GM20000 (cell line): ENCODE data around the gene NHS.

Source experiments
- DNase-seq: peaks from one replicate; pipeline ENCODE4 v3.0.0; 2012; ENCODE audit warnings: low spot score
- TF ChIP-seq, protein P1 (sequence below): IDR thresholded peaks from 2 replicates; pipeline ENCODE4 v1.5.1; 2012; ENCODE audit warnings: mild to moderate bottlenecking, control low read depth; ENCODE audit errors: extremely low read depth, missing control alignments

The NHS gene

DNA sequence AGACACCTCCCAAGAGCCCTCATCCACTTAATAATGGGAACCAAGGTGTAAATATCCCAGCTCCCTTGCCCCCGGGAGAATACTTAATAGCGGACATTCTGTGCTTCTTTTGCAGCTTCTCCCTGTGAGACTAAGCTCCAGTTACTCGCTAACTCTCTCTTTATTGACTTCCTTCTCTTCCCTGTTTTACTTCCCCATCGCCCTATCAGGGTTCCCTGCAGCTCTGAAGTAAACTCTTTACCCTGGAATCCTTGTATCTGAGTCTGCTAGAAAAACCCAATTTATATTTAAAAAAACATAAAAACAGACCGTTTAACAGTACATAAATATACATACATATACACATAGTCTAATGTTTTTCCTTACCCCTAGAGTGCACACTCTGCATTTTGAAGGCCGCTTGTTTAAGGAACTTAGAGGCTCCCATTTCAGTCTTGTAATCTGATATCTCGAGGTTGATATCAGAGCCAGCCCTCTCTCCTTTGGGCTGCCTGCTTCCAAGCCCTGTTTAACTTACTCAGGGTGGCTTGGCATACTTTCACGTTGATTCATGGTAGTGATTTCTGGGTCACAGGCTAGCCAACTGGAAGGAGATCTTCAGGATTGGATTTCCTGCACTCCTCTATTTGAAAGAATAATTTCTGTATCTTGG lies 184.9 kb downstream of the NHS start:
- DNase-seq: no peak
- TF ChIP-seq, protein P1, sequence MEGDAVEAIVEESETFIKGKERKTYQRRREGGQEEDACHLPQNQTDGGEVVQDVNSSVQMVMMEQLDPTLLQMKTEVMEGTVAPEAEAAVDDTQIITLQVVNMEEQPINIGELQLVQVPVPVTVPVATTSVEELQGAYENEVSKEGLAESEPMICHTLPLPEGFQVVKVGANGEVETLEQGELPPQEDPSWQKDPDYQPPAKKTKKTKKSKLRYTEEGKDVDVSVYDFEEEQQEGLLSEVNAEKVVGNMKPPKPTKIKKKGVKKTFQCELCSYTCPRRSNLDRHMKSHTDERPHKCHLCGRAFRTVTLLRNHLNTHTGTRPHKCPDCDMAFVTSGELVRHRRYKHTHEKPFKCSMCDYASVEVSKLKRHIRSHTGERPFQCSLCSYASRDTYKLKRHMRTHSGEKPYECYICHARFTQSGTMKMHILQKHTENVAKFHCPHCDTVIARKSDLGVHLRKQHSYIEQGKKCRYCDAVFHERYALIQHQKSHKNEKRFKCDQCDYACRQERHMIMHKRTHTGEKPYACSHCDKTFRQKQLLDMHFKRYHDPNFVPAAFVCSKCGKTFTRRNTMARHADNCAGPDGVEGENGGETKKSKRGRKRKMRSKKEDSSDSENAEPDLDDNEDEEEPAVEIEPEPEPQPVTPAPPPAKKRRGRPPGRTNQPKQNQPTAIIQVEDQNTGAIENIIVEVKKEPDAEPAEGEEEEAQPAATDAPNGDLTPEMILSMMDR: no peak

DNA sequence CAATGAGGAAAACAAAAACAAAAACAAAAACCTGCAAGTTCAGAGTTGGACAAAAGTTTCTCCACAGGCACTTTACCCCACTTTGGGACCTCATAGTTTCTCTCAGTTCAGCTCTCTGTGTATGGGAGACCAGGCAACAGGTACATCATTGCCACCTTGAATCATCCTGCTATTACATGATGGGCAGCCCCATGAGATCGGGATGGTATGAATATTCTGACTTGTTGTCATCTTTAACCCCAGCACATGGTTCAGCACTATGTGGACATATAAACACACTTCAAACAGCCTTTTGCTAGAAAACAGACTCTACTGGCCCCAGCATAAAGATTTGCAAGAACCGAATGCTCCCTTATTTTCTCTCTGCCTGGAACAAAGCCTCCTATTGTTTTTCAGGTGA lies 185.4 kb downstream of the NHS start:
- no peak for DNase-seq
- TF ChIP-seq, protein P1: no peak

DNA sequence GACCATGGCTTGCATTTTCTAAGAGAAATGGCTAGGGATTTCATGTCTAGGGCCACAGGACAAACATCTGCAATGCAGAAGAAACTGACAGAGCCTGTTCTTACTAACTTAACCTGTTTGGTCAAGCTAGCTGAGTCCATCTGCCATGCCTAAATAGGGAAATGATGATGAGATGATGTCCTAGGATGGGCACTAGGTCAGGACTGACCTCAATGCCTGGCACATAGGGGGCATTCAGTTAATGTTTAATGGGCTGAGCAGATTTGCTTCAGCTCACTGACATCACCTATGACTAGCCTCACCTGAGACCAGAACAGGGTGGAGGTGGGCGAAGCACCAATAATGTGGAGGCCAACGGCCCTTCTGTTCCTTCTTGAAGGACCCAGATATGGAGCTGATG lies 188.1 kb downstream of the NHS start:
- DNase-seq: no peak
- TF ChIP-seq, protein P1: no peak

DNA sequence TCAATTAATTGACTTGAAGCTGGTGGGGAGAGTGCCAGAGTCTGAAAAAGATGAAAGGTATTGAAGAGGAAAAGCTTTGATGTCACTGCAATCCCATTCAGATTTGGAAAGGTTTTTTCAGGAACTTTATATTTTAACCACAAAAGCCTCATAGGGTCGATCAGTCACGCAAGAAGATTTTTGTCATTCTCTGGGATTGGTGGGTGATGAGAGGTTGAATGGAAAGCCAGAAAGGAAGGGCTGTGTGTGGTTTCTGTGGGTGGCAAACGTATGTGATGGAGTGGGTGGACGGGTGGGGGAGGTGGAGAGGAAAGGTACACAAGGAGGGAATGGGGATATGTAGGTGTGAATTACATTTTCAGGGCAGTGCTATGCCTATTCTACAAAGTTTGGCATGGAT lies 188.5 kb downstream of the NHS start:
- TF ChIP-seq, protein P1: no peak
- DNase-seq: no peak

DNA sequence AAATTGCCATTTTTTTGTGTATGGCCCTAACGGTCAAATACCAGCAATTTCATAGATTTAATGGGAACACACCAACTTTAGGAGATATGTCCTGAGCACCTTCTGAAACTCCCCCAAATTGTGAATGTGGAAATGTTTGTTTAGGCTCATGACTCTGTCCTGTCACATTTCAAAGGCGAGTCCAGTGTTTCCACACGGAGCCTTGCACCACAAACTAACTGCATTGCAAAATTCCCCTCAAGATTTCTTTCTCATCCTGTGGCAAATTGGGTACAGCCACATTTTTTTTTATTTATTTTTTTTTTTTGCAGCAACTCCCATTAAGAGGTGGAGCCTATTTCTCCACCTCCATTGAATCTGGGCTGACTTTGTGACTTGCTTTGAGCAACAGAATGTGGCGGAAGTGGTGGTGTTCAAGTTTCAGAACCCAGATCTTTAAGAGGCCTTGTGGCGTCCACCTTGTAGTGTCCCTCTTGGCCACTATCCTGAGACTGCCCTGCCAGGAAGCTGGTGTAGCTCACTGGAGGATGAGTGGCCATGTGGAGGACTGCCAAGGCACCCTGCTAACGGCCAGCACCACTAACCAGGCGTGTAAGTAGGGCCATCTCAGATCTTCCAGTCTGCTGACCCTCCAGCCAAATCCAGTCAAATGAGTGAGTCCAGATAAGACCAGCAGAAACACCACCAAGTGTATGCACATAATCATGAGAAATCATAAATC lies 189.8 kb downstream of the NHS start:
- no peak for DNase-seq
- TF ChIP-seq, protein P1: no peak

DNA sequence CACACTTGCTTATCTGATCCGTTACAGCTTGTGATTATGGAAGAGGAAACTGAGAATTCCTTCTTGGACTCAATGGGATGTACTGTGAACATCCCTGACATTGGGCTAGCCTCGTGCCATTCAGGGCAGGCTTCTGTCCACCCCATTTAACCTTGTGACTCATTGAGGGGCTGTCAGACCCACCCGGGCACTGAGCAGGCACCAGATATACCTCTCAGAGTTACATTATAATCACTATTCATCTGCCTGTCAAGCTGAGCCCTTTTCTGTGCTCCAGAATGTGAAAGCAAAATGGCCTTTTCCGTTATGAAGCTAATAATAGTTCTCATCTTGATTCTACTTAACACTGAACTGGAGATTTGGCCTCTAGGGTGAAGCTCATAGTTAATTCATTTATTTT lies 191.7 kb downstream of the NHS start:
- DNase-seq: no peak
- TF ChIP-seq, protein P1: no peak

DNA sequence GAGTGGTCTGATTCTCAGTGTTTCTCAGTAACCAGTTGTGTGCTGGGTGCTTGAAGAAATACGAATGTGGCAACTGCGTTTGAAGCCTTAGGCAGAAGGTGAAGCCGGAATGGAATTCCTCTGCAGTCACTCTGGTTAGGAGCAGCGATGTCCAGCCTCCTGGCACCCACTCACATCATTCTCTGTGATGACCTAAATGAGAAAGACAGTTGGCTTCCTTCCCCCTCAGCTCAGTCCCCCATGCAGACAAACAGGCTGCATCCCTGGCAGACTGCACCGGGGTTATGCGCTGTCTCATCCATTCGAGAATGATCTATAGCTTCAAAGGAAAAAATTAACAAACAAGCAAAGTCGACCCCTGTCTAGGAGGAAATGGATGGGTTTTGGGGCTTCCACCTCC lies 192.2 kb downstream of the NHS start:
- DNase-seq: no peak
- TF ChIP-seq, protein P1: no peak
